ENCODE data around the gene HIKESHI. TPM values are rescaled to one million over a fixed set of nuclear protein-coding genes. Genes with fewer than 3 reads are reported as not detected.

HIKESHI gene
- total RNA-seq, 4 donors from 2014 or later = 42.0 to 75.9 (median 53.2) TPM

GRCh38 chr11:86369668-86370067 lies 67.6 kb downstream of the HIKESHI start:
- Histone ChIP-seq H3K27ac (no peak overlapping the region), H3K9me3 (no peaks in the 10 kb centered on the region), H3K27me3 (no peaks in the 10 kb centered on the region), H3K4me3 (no peak overlapping the region), H3K4me1 (no peaks in the 10 kb centered on the region), H3K36me3 (no peaks in the 10 kb centered on the region)
- TF ChIP-seq CTCF (IDR thresholded peaks at IDR 0.05) = no peak
- no peak for TF ChIP-seq POLR2A (IDR thresholded peaks at IDR 0.05)
- DNase-seq = no peak
- intact Hi-C loops (cut with DNase I; ENCODE audit: low total_unique reads) = no loop called here

- Histone ChIP-seq H3K27me3 (no peaks in the 10 kb centered on the region), H3K36me3 (no peaks in the 10 kb centered on the region), H3K27ac (no peak overlapping the region), H3K4me1 (no peaks in the 10 kb centered on the region), H3K4me3 (no peak overlapping the region), H3K9me3 (no peaks in the 10 kb centered on the region)
- DNase-seq = no peak
- intact Hi-C loops (cut with DNase I; ENCODE audit: low total_unique reads) = no loop called here
- TF ChIP-seq POLR2A (IDR thresholded peaks at IDR 0.05) (no peak), CTCF (IDR thresholded peaks at IDR 0.05) (no peak)
These were observed 68.1 kb downstream of the HIKESHI start for GRCh38 chr11:86370171-86370570.

- intact Hi-C loops (cut with DNase I; ENCODE audit: low total_unique reads) = no loop called here
- no peaks in the 10 kb centered on the region for H3K4me1 ChIP-seq
- H3K36me3 ChIP-seq = no peaks in the 10 kb centered on the region
- no peaks in the 10 kb centered on the region for H3K9me3 ChIP-seq
- TF ChIP-seq POLR2A (IDR thresholded peaks at IDR 0.05) (no peak), CTCF (IDR thresholded peaks at IDR 0.05) (no peak)
- H3K4me3 ChIP-seq = no peak overlapping the region
- H3K27ac ChIP-seq = no peak overlapping the region
- no peaks in the 10 kb centered on the region for H3K27me3 ChIP-seq
- DNase-seq = no peak
These were observed 69.0 kb downstream of the HIKESHI start for GRCh38 chr11:86370922-86371594.

- intact Hi-C loops (cut with DNase I; ENCODE audit: low total_unique reads) = no loop called here
- TF ChIP-seq CTCF (IDR thresholded peaks at IDR 0.05) (no peak), POLR2A (IDR thresholded peaks at IDR 0.05) (no peak)
- DNase-seq = no peak
- H3K4me1 ChIP-seq = no peaks in the 10 kb centered on the region
- no peak overlapping the region for H3K27ac ChIP-seq
- no peak overlapping the region for H3K4me3 ChIP-seq
- H3K9me3 ChIP-seq = no peaks in the 10 kb centered on the region
- no peaks in the 10 kb centered on the region for H3K36me3 ChIP-seq
- H3K27me3 ChIP-seq = no peaks in the 10 kb centered on the region
These were observed 70.0 kb downstream of the HIKESHI start for GRCh38 chr11:86372041-86372440.

GRCh38 chr11:86372586-86372985 lies 70.5 kb downstream of the HIKESHI start:
- no peak for TF ChIP-seq CTCF (IDR thresholded peaks at IDR 0.05)
- TF ChIP-seq POLR2A (IDR thresholded peaks at IDR 0.05) = no peak
- no peak overlapping the region for H3K4me3 ChIP-seq
- no peaks in the 10 kb centered on the region for H3K4me1 ChIP-seq
- no peaks in the 10 kb centered on the region for H3K27me3 ChIP-seq
- intact Hi-C loops (cut with DNase I; ENCODE audit: low total_unique reads) = no loop called here
- H3K27ac ChIP-seq = no peak overlapping the region
- no peak for DNase-seq
- H3K36me3 ChIP-seq = no peaks in the 10 kb centered on the region
- no peaks in the 10 kb centered on the region for H3K9me3 ChIP-seq
